Endometrium (tissue), 2 donors: Measurements from ENCODE around the gene AFF3.
"Not testable (repeated sequence)": the region's sequence is repeated elsewhere in the genome, so short reads cannot be mapped to it uniquely, and the experiment has no call there.

Source experiments
- FAIRE-seq: peaks from 2 replicates; lab custom pipeline; 2012; peaks lifted over from hg19 to GRCh38; lab: Jason Lieb, UNC
- donor health status: control.
- donor health status: control.

Gene AFF3

GRCh38 chr2:99784282-99784681 lies 358.1 kb downstream of the AFF3 start:
- no peak for FAIRE-seq

GRCh38 chr2:99780276-99780675 lies 362.1 kb downstream of the AFF3 start:
- no peak for FAIRE-seq

GRCh38 chr2:99779276-99779675 lies 363.1 kb downstream of the AFF3 start:
- no peak for FAIRE-seq

- FAIRE-seq = no peak
These were observed 364.6 kb downstream of the AFF3 start for GRCh38 chr2:99777656-99778290.

GRCh38 chr2:99776906-99777646 lies 365.3 kb downstream of the AFF3 start:
- FAIRE-seq = no peak

- FAIRE-seq = no peak
These were observed 366.0 kb downstream of the AFF3 start for GRCh38 chr2:99776206-99776905.

GRCh38 chr2:99775585-99775984 lies 366.8 kb downstream of the AFF3 start:
- no peak for FAIRE-seq

GRCh38 chr2:99773642-99774041 lies 368.7 kb downstream of the AFF3 start:
- not testable (repeated sequence) for FAIRE-seq

GRCh38 chr2:99772591-99773331 lies 369.6 kb downstream of the AFF3 start:
- no peak for FAIRE-seq

GRCh38 chr2:99771681-99772333 lies 370.6 kb downstream of the AFF3 start:
- no peak for FAIRE-seq

GRCh38 chr2:99770876-99771275 lies 371.5 kb downstream of the AFF3 start:
- no peak for FAIRE-seq

- no peak for FAIRE-seq
These were observed 376.6 kb downstream of the AFF3 start for GRCh38 chr2:99765731-99766318.

- FAIRE-seq = no peak
These were observed 378.6 kb downstream of the AFF3 start for GRCh38 chr2:99763764-99764163.

- FAIRE-seq = no peak
These were observed 379.7 kb downstream of the AFF3 start for GRCh38 chr2:99762714-99763113.

GRCh38 chr2:99757611-99758114 lies 384.7 kb downstream of the AFF3 start:
- FAIRE-seq = no peak

GRCh38 chr2:99756059-99756458 lies 386.3 kb downstream of the AFF3 start:
- FAIRE-seq = no peak

- FAIRE-seq = no peak
These were observed 388.2 kb downstream of the AFF3 start for GRCh38 chr2:99754210-99754609.

GRCh38 chr2:99753505-99753904 lies 388.9 kb downstream of the AFF3 start:
- FAIRE-seq = no peak

GRCh38 chr2:99748344-99748743 lies 394.0 kb downstream of the AFF3 start:
- FAIRE-seq = no peak

- no peak for FAIRE-seq
These were observed 394.5 kb downstream of the AFF3 start for GRCh38 chr2:99747842-99748241.

GRCh38 chr2:99743146-99743545 lies 399.2 kb downstream of the AFF3 start:
- FAIRE-seq = no peak
